Measurements from ENCODE around the gene FLRT1.

FLRT1 gene, protein sequence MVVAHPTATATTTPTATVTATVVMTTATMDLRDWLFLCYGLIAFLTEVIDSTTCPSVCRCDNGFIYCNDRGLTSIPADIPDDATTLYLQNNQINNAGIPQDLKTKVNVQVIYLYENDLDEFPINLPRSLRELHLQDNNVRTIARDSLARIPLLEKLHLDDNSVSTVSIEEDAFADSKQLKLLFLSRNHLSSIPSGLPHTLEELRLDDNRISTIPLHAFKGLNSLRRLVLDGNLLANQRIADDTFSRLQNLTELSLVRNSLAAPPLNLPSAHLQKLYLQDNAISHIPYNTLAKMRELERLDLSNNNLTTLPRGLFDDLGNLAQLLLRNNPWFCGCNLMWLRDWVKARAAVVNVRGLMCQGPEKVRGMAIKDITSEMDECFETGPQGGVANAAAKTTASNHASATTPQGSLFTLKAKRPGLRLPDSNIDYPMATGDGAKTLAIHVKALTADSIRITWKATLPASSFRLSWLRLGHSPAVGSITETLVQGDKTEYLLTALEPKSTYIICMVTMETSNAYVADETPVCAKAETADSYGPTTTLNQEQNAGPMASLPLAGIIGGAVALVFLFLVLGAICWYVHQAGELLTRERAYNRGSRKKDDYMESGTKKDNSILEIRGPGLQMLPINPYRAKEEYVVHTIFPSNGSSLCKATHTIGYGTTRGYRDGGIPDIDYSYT

GRCh38 chr11:64035576-64035975, at the start of gene FLRT1:
Gene FLRT1, plus strand, starts transcription at chr11:64035931. Its CDS starts 80,337 bp downstream, at chr11:64116268.
- no peak for FAIRE-seq
- peak; percentile 24 for DNase-seq (ENCODE audit: low spot score)

DNA sequence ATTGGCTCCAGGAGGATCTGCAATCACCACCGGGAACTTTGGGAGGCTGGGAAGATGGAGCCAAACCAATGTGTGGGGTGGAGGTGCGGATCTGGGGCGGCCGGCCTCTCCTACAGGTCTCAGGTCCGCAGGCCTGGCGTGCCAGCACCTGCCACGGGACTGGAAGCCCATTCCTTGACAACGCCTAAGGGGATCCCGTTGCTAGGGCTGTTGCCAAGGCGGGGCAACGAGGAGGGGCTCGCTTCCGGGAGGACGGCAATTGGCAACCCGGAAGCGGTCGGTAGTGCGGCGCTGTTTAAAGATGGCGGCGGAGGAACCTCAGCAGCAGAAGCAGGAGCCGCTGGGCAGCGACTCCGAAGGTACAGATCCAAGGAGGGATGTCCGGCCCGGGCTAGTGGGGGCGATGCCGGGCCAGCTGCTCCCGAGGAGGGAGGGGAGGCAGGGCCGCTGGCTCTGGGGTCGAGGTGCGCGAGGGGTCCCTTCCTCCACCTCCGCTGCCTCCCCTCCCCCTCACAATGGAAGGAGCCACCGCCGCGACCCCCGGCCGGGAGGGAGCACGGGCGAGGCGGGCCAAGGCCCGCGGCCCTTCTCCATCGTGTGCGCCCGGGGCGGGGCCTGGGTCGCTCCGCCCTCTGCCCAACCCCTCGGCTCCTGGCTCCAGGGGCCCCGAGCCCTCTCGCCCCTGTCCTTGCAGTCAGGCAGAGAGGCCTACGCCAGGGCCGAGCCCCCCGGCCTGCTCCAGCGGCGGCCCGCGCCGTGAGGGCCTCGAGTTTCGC, 49.4 kb upstream of the FLRT1 start, which contains the start of gene OTUB1:
OTUB1 (plus strand) TSS at position 283 of the 776 bp plus-strand sequence; CDS start at position 302, 19 bp downstream.
- FAIRE-seq (peak; percentile 35), DNase-seq (ENCODE audit: low spot score) (peak; percentile 96)

- DNase-seq (ENCODE audit: low spot score): no peak
- FAIRE-seq: no peak
These were observed 48.7 kb upstream of the FLRT1 start for GRCh38 chr11:63986932-63987513.

GRCh38 chr11:63991558-63991957, 44.2 kb upstream of the FLRT1 start:
- DNase-seq (ENCODE audit: low spot score) (no peak), FAIRE-seq (no peak)

DNA sequence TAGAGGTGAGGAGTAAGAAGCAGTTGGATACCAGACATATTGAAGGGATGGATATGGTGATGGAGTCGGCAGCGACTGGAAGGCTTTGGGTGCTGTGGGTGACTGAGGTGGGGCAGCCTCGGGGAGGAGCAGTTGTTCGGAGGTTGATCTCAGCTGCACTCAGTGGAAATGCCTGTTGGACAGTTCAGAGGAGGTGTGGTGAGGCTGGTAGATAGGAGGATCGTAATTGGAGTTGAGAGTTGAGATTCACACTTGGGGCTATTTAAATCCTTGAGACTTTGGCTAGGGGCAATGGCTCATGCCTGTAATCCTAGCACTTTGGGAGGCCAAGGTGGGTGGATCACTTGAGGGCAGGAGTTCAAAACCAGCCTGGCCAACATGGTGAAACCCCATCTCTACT, 42.6 kb upstream of the FLRT1 start:
- DNase-seq (ENCODE audit: low spot score) (no peak), FAIRE-seq (no peak)

DNA sequence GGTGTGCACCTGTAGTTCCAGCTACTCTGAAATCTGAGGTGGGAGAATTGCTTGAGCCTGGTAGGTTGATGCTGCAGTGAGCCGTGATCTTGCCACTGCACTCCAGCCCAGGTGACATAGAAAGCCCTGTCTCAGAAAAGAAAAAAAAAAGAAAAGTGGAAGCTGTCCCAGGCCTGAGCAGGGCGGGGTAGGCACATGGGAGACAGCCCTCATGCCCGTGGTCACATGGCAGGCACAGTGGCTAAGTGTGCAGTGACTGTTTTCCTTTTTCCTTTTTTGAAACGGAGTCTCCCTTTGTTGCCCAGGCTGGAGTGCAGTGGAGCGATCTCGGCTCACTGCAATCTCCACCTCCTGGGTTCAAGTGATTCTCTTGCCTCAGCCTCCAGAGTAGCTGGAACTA, 41.7 kb upstream of the FLRT1 start:
- FAIRE-seq (no peak), DNase-seq (ENCODE audit: low spot score) (no peak)

DNA sequence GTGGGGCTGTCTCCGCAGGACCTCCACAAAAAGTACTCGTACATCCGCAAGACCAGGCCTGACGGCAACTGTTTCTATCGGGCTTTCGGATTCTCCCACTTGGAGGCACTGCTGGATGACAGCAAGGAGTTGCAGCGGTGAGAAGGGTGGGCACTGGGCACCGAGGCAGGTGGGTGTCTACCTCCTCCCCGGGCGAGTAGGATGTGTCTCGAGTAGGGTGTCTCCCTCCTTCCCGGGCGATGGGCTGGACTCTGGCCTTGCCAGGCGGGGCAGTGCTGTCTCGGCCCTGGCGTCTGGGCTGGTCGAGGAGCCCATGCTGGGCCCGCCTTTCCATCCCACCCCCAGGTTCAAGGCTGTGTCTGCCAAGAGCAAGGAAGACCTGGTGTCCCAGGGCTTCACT, 39.2 kb upstream of the FLRT1 start:
- no peak for DNase-seq (ENCODE audit: low spot score)
- no peak for FAIRE-seq

- FAIRE-seq: no peak
These were observed 38.5 kb upstream of the FLRT1 start for GRCh38 chr11:63997104-63997700.

GRCh38 chr11:63997801-63998337, 37.9 kb upstream of the FLRT1 start:
- FAIRE-seq: no peak

More at GRCh38 chr11:63997104-63997700, 38.5 kb upstream of the FLRT1 start:
- no peak for DNase-seq (ENCODE audit: low spot score)

DNA sequence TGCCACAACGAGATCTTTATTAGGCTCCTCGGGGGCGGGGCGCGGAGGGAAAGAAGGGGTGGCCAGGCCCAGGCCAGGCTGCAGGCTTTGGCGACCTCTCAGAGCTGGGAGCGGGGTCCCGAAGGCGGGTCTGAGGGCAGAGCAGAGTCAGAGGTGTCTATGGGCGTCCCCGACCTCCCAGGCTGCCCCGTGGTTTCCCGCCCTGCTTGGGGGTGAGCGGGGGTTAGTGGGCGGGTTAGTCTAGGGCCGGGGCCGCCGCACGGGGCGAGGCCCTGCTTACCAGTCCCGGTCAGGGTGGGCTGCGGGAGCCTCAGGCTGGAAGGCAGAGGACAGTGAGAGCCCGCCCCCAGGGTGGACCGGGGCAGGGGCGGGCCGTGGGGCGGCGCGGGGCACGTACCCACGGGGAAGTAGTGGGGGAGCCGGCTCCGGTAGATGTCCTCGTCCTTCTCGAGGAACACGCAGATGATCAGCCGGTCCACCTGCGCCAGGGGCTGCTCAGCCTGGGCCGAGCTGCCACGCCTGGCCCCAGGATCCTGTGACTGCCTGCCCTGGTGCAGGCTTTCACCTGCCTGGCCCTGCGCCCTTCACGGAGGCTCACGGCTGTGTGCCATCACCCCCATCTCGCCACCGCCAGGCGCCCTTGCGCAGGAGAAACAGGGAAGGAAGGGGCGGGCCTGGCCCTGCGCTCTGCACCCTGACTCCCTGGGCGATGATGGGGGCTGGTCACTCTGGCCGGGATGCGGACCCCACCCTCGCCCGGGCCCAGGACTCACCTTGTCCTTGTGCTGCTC, 37.0 kb upstream of the FLRT1 start:
- no peak for DNase-seq (ENCODE audit: low spot score)
- no peak for FAIRE-seq

More at GRCh38 chr11:63997801-63998337, 37.9 kb upstream of the FLRT1 start:
- no peak for DNase-seq (ENCODE audit: low spot score)

GRCh38 chr11:63999349-64000025, 36.2 kb upstream of the FLRT1 start:
- FAIRE-seq (no peak), DNase-seq (ENCODE audit: low spot score) (no peak)

- no peak for DNase-seq (ENCODE audit: low spot score)
- no peak for FAIRE-seq
These were observed 35.5 kb upstream of the FLRT1 start for GRCh38 chr11:64000026-64000739.

- FAIRE-seq: no peak
- DNase-seq (ENCODE audit: low spot score): no peak
These were observed 34.8 kb upstream of the FLRT1 start for GRCh38 chr11:64000740-64001483.

- DNase-seq (ENCODE audit: low spot score): no peak
- FAIRE-seq: peak; percentile 68
These were observed 34.0 kb upstream of the FLRT1 start for GRCh38 chr11:64001484-64002420.

DNA sequence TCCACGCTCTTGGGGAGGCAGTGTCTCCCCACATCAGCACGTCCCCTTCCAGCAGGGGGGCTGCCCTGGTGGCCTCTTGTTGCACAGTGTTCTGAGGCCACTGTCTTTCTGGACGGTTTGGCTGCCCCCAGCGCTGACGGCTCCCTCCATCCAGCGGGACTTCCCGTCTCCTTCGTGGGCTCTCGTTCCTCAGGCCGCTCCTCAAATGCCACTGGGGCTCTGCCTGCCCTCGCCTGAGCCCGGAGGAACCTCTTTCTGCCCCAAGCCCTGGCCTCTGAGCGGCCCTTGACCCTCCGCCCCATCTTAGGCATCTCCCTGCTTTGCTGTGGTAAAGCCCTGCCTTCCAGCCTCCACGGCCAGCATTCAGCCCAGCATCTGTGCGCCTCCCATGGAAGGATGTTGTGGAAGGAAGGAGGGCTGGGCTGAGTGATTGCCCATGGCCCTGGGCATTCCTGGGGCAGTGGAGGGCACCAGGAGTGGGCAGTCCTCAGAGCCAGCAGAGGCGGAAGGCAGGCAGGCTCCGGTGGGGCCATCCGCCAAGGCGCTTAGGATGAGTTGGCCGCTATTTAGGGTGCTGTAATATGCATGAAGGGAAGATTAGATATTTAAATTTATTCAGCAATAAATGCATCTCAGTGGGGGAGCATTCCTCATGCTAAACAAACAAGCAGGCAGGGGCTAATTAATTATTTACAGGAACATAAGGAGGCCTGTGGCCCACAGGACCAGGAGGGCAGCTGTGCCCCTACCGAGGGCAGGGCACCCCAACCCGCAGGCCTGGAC, 31.7 kb upstream of the FLRT1 start:
- FAIRE-seq: no peak

DNA sequence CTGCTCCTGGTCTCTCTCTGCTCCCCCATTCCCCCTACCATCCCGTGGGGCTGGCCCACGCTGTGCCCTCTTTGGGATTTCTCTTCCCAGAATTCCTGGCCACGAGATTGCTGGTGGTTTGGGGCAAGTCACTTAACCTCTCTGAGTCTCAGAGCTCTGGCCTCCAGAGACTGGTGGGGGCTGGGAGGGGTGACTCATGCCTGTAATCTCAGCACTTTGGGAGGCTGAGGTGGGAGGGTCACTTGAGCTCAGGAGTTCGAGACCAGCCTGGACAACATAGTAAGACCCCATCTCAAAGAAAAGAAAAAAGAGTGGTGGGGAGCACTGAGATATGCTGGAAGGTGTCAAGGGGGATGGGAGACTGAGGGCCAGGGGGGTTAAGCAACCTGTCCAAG, 31.1 kb upstream of the FLRT1 start:
- DNase-seq (ENCODE audit: low spot score): no peak
- FAIRE-seq: no peak

More for the DNA sequence above, 31.7 kb upstream of the FLRT1 start:
- DNase-seq (ENCODE audit: low spot score): no peak
